Spleen (tissue), 11 donors: Measurements from ENCODE around the gene COL25A1. TPM values are rescaled to one million over a fixed set of nuclear protein-coding genes. Genes with fewer than 3 reads are reported as not detected.

Experiments
- DNase-seq: peaks from one replicate; pipeline ENCODE4 v3.0.0-alpha.2; 2020
- H3K27ac ChIP-seq, 8 donors: fragments of 200-600 bp; sonication (generic) in 7 of 8; 1 replicate in 4 of 8; 2 replicates in 4 of 8; pipeline versions ENCODE4 v1.5.0 to v1.8.0; 2016 to 2021; ENCODE audit warnings: inconsistent platforms in 4 of 8, mild to moderate bottlenecking in 4 of 8, moderate library complexity in 1 of 8
- H3K27me3 ChIP-seq, 7 donors: fragments of 200-600 bp; sonication (generic) in 6 of 7; replicated peaks in 1 of 7; 1 replicate in 4 of 7; 2 replicates in 3 of 7; pipeline versions ENCODE4 v1.5.0 to v1.8.0; 2016 to 2021; ENCODE audit warnings: inconsistent platforms in 3 of 7, mild to moderate bottlenecking in 1 of 7
- H3K36me3 ChIP-seq, 6 donors: fragments of 200-600 bp; sonication (generic) in 5 of 6; 1 replicate in 4 of 6; 2 replicates in 2 of 6; pipeline versions ENCODE4 v1.5.0 to v1.8.0; 2016 to 2021; ENCODE audit warnings: inconsistent platforms in 2 of 6
- H3K4me1 ChIP-seq, 6 donors: fragments of 200-600 bp; sonication (generic) in 5 of 6; 1 replicate in 3 of 6; 2 replicates in 3 of 6; pipeline versions ENCODE4 v1.5.0 to v1.8.0; 2016 to 2021; ENCODE audit warnings: inconsistent platforms in 3 of 6
- H3K4me3 ChIP-seq, 8 donors: fragments of 200-600 bp; sonication (generic) in 7 of 8; 1 replicate in 4 of 8; 2 replicates in 4 of 8; pipeline versions ENCODE4 v1.5.0 to v1.8.0; 2016 to 2021; ENCODE audit warnings: inconsistent platforms in 4 of 8, mild to moderate bottlenecking in 4 of 8, moderate library complexity in 2 of 8
- H3K9me3 ChIP-seq, 8 donors: fragments of 200-600 bp; sonication (generic) in 7 of 8; 1 replicate in 4 of 8; 2 replicates in 4 of 8; pipeline versions ENCODE4 v1.5.0 to v1.8.0; 2016 to 2021; ENCODE audit warnings: inconsistent platforms in 4 of 8
- POLR2A ChIP-seq, 3 donors: fragments of 450-650 bp; IDR thresholded peaks; one replicate each; pipeline ENCODE4 v1.5.1; 2017; ENCODE audit warnings: antibody characterized with exemption in 3 of 3, mild to moderate bottlenecking in 1 of 3
- POLR2AphosphoS5 ChIP-seq, 3 donors: sonication (generic); formaldehyde crosslinking; IDR thresholded peaks; one replicate each; pipeline ENCODE4 v1.5.1; 2017; ENCODE audit warnings: antibody characterized with exemption in 3 of 3
- WGBS, 5 donors: extraction: QIAGEN DNeasy Blood & Tissue Kit in 3 of 5; methylation state at CpG; one replicate each; pipeline versions ENCODE4 v1.1.5 to v1.1.7; 2013 to 2018; 5-methylcytosine and 5-hydroxymethylcytosine counted together
- intact Hi-C: fragments of 100-400 bp; cut with DNase I; formaldehyde crosslinking; loops from one replicate; pipeline ENCODE4 v1.15.0; 2023; ENCODE audit warnings: low total_unique reads
- polyA plus RNA-seq, 3 donors: library from polyadenylated mRNA; stranded (reverse); fragments of 200-250 nt; gene quantifications; one replicate each; pipeline ENCODE4 v1.2.1, GENCODE V29; 2013
- total RNA-seq, 7 donors: library from RNA; depleted of rRNA in 3 of 7; stranded (reverse); fragments of >200 nt in 3 of 7; fragmentation: NEBNext Ultra II Directional in 4 of 7; extraction: Animal tissue kit (Norgen Biotek cat#: 25700) in 4 of 7; gene quantifications; one replicate each; pipeline versions ENCODE4 v1.1.0 to v1.2.1, GENCODE V29; 2016 to 2021
- TF ChIP-seq, protein P1 (sequence below), 11 experiments: fragments of 200-600 bp in 7 of 11; fragments of 450-650 bp in 4 of 11; sonication (generic) in 4 of 11; IDR thresholded peaks in 8 of 11; conservative IDR thresholded peaks in 3 of 11; 1 replicate in 7 of 11; 2 replicates in 4 of 11; pipeline versions ENCODE4 v1.4.0 to v1.8.0; 2016 to 2021; ENCODE audit warnings: antibody characterized with exemption in 11 of 11, inconsistent platforms in 4 of 11, mild to moderate bottlenecking in 1 of 11
- donor health status: healthy with polysubstance abuse.
- donor health status: DM: no; HTN: no; CAD: no; lungs with moderate emphysema.
- donor health status: DM: no; HTN: no; CAD: no.
- donor health status: Bipolar disorder and iron deficiency.
- donor health status: healthy.
- donor health status: DM: no; HTN: no; CAD: no.
- donor health status: DM: yes; HTN: yes; CAD: no.

Gene COL25A1
- total and polyA plus RNA-seq, 10 donors, result 0.06 to 1.9 (median 0.57) TPM; not detected in 1

DNA sequence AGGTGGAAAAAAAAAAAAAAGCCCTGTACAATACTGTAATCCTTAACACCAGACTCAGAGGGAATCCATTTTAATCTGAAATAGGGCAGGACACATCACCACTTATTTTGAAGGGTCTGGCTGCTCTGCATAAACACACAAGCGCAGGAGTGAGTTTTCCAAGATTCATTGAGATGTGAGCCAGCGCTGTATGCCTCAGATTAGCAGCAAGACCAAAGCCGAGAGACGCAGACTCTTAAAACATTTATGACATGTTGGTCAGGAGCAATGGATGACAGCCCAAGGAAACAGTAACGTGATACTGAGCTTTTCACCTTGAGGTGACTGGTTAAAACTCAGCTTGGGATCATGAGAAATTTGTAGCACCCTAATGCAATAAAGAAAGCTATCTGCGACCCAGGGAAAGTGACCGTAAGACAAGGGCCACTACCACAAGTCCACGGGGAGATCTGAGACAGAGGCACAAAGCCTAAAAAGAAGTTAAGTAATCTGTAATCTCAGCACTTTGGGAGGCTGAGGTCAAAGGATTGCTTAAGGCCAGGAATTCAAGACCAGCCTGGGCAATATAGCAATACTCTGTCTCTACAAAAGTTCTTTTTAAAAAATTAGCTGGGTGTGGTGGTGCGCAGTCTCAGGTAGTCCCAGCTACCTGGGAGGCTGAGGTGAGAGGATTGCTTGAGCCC lies 210.6 kb downstream of the COL25A1 start:
- Histone ChIP-seq H3K4me3 (no peak overlapping the region), H3K27ac (no peak overlapping the region), H3K9me3 (no peaks in the 10 kb centered on the region), H3K4me1 (no peaks in the 10 kb centered on the region), H3K36me3 (no peaks in the 10 kb centered on the region), H3K27me3 (no peaks in the 10 kb centered on the region)
- TF ChIP-seq POLR2AphosphoS5 (IDR thresholded peaks at IDR 0.05), result no peak
- TF ChIP-seq, protein P1, sequence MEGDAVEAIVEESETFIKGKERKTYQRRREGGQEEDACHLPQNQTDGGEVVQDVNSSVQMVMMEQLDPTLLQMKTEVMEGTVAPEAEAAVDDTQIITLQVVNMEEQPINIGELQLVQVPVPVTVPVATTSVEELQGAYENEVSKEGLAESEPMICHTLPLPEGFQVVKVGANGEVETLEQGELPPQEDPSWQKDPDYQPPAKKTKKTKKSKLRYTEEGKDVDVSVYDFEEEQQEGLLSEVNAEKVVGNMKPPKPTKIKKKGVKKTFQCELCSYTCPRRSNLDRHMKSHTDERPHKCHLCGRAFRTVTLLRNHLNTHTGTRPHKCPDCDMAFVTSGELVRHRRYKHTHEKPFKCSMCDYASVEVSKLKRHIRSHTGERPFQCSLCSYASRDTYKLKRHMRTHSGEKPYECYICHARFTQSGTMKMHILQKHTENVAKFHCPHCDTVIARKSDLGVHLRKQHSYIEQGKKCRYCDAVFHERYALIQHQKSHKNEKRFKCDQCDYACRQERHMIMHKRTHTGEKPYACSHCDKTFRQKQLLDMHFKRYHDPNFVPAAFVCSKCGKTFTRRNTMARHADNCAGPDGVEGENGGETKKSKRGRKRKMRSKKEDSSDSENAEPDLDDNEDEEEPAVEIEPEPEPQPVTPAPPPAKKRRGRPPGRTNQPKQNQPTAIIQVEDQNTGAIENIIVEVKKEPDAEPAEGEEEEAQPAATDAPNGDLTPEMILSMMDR (IDR thresholded peaks at IDR 0.05 in 8 of 11, conservative IDR thresholded peaks at IDR 0.05 in 3 of 11), result no peak
- WGBS, 5 donors, result 79 to 93% (median 87%) methylated on average over 9 of the region's 9 CpGs
- intact Hi-C loops, result no loop called here
- no peak for DNase-seq

DNA sequence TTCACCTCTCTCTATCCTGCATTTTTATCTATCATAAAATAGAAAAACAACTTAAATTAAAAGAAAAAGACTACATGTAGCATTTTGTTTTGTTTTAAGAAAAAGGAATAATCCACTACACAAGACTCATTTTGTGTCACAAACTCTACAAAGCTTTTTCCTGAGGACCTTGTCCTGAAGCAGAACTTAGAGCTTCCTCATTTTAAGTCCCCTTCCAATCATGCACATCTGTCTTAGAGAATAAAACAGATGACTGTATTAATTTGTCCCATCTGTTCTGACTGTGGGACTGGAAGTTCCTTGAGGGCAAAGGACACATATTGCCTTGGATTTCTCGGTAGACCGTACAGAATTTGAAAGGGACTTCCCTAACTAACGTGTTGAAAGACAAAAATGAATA lies 218.5 kb downstream of the COL25A1 start:
- no peak overlapping the region for H3K27ac ChIP-seq
- no peaks in the 10 kb centered on the region for H3K4me1 ChIP-seq
- H3K9me3 ChIP-seq, result no peaks in the 10 kb centered on the region
- TF ChIP-seq POLR2AphosphoS5 (IDR thresholded peaks at IDR 0.05) (no peak), POLR2A (IDR thresholded peaks at IDR 0.05) (no peak)
- TF ChIP-seq, protein P1 (IDR thresholded peaks at IDR 0.05 in 8 of 11, conservative IDR thresholded peaks at IDR 0.05 in 3 of 11), result no peak
- no peaks in the 10 kb centered on the region for H3K36me3 ChIP-seq
- WGBS, 5 donors, result 83 to 88% (median 84%) methylated on average over 3 of the region's 3 CpGs
- H3K27me3 ChIP-seq, result no peaks in the 10 kb centered on the region
- intact Hi-C loops, result no loop called here
- no peak for DNase-seq
- H3K4me3 ChIP-seq, result no peak overlapping the region

GRCh38 chr4:109079731-109080130 lies 222.7 kb downstream of the COL25A1 start:
- Histone ChIP-seq H3K4me3 (no peak overlapping the region), H3K4me1 (no peaks in the 10 kb centered on the region), H3K27me3 (no peaks in the 10 kb centered on the region), H3K9me3 (no peaks in the 10 kb centered on the region), H3K27ac (no peak overlapping the region), H3K36me3 (no peaks in the 10 kb centered on the region)
- DNase-seq, result no peak
- WGBS, 5 donors, result 38 to 79% (median 56%) methylated on average over 4 of the region's 4 CpGs
- TF ChIP-seq POLR2AphosphoS5 (IDR thresholded peaks at IDR 0.05) (no peak), POLR2A (IDR thresholded peaks at IDR 0.05) (no peak)
- TF ChIP-seq, protein P1 (IDR thresholded peaks at IDR 0.05 in 8 of 11, conservative IDR thresholded peaks at IDR 0.05 in 3 of 11), result no peak
- intact Hi-C loops, result no loop called here

DNA sequence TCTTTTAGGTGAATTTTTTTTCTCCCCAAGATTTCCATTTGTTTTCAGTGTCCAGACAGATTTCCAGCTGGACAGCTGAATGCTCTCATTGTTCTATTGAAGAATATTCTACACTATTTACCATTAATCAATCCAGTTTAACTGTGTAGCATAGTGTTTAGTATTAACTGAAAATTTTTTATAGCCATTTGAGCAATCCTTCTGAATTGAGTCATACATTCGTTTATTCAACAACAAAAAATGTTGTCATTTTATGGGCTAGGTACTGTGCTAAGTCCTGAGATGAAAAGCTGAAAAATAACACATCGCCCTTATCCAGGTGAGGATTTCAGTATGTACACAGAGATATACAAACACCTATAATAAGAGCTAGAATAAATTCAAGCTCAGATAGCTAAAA lies 223.3 kb downstream of the COL25A1 start:
- TF ChIP-seq, protein P1 (IDR thresholded peaks at IDR 0.05 in 8 of 11, conservative IDR thresholded peaks at IDR 0.05 in 3 of 11), result no peak
- no peak for TF ChIP-seq POLR2A (IDR thresholded peaks at IDR 0.05)
- no peak for TF ChIP-seq POLR2AphosphoS5 (IDR thresholded peaks at IDR 0.05)
- Histone ChIP-seq H3K4me1 (no peaks in the 10 kb centered on the region), H3K9me3 (no peaks in the 10 kb centered on the region), H3K27me3 (no peaks in the 10 kb centered on the region), H3K36me3 (no peaks in the 10 kb centered on the region), H3K4me3 (no peak overlapping the region), H3K27ac (no peak overlapping the region)
- intact Hi-C loops, result no loop called here
- DNase-seq, result no peak
- WGBS, 5 donors, result 64 to 78% (median 72%) methylated on average over 2 of the region's 2 CpGs
